ENCODE data around the gene DAO. TPM values are rescaled to one million over a fixed set of nuclear protein-coding genes. Genes with fewer than 3 reads are reported as not detected.

The DAO gene
- total RNA-seq, 1 experiment from 2014 or later, result not detected

DNA sequence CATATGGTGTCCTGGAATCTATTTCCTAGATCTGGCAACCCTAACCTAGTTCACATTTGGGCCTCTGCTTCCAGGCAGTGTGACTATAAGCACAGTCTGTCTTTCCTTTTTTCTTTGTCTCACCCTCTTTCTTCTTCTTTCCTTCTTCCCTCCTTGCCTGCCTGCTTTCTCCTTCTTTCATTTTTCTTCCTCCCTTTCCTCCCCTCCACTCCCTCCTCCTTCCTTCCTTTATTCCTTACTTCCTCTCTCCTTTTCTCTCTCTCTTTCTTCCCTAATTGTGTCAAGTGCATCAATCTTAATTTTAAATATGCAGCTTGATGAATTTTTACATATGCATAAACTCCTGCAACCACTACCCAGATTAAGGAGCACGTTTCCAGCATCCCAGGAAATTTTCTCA, 4.6 kb upstream of the DAO start:
- TF ChIP-seq, protein P1, sequence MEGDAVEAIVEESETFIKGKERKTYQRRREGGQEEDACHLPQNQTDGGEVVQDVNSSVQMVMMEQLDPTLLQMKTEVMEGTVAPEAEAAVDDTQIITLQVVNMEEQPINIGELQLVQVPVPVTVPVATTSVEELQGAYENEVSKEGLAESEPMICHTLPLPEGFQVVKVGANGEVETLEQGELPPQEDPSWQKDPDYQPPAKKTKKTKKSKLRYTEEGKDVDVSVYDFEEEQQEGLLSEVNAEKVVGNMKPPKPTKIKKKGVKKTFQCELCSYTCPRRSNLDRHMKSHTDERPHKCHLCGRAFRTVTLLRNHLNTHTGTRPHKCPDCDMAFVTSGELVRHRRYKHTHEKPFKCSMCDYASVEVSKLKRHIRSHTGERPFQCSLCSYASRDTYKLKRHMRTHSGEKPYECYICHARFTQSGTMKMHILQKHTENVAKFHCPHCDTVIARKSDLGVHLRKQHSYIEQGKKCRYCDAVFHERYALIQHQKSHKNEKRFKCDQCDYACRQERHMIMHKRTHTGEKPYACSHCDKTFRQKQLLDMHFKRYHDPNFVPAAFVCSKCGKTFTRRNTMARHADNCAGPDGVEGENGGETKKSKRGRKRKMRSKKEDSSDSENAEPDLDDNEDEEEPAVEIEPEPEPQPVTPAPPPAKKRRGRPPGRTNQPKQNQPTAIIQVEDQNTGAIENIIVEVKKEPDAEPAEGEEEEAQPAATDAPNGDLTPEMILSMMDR (conservative IDR thresholded peaks at IDR 0.05; ENCODE audit: low read depth, low read length), result no peak
- no peak for TF ChIP-seq EZH2 (IDR thresholded peaks at IDR 0.05; ENCODE audit: borderline replicate concordance, low read depth, low read length, poor library complexity, severe bottlenecking)
- H3K4me3 ChIP-seq (ENCODE audit: low read depth, low read length, poor library complexity, severe bottlenecking), result no peak overlapping the region
- no peaks in the 10 kb centered on the region for H3K9me3 ChIP-seq (ENCODE audit: low read depth, low read length, poor library complexity, severe bottlenecking)
- intact Hi-C loops (cut with micrococcal nuclease; ENCODE audit: unreplicated experiment), result no loop called here
- POLR2A ChIA-PET (ENCODE audit: low non-redundant PET), result no interaction called here
- no peaks in the 10 kb centered on the region for H3K36me3 ChIP-seq (ENCODE audit: insufficient read depth, low read length, poor library complexity, severe bottlenecking)
- CTCF ChIA-PET, result no interaction called here
- no peak for DNase-seq (ENCODE audit: low spot score)
- no peak overlapping the region for H3K27ac ChIP-seq (ENCODE audit: low read depth, low read length, poor library complexity, severe bottlenecking)
- H3K4me1 ChIP-seq (ENCODE audit: insufficient read depth, low read length, poor library complexity, severe bottlenecking), result no peaks in the 10 kb centered on the region
- no peaks in the 10 kb centered on the region for H3K27me3 ChIP-seq (replicated peaks; ENCODE audit: insufficient read depth, low read depth, low read length, poor library complexity)
- BruUV-seq (replicated peaks), result no TSS peak

DNA sequence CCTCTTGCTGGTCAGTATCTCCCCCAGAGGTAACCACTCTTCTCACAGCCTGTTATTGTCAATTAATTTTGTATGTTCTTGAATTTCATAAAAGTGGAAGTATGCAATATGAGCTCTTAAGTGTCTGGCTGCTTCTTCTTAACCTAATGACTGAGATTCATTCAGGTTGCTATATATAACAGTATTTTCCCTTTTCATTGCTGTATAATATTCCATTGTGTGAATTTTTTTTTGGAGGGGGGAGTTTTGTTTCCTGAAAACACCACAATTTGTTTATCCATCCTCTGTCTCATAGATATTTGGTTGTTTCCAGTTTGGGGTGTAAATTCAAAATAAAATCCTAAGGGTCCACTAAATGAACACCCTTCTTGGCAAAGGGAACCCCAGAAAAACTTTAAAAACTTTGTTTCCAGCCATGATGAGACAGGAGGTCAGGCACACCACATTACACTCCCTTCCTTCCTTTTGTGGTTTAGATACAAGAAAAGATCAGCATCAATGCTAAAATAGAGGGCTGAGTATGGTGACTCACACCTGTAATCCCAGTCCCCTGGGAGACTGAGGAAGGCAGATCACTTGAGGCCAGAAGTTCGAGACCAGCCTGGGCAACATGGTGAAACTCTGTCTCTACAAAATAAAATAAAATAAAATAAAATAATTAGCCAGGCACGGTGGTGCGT, 4.1 kb upstream of the DAO start:
- Histone ChIP-seq H3K27me3 (replicated peaks; ENCODE audit: insufficient read depth, low read depth, low read length, poor library complexity) (no peaks in the 10 kb centered on the region), H3K27ac (ENCODE audit: low read depth, low read length, poor library complexity, severe bottlenecking) (no peak overlapping the region), H3K36me3 (ENCODE audit: insufficient read depth, low read length, poor library complexity, severe bottlenecking) (no peaks in the 10 kb centered on the region), H3K4me1 (ENCODE audit: insufficient read depth, low read length, poor library complexity, severe bottlenecking) (no peaks in the 10 kb centered on the region), H3K4me3 (ENCODE audit: low read depth, low read length, poor library complexity, severe bottlenecking) (no peak overlapping the region), H3K9me3 (ENCODE audit: low read depth, low read length, poor library complexity, severe bottlenecking) (no peaks in the 10 kb centered on the region)
- POLR2A ChIA-PET (ENCODE audit: low non-redundant PET), result no interaction called here
- TF ChIP-seq, protein P1 (conservative IDR thresholded peaks at IDR 0.05; ENCODE audit: low read depth, low read length), result no peak
- TF ChIP-seq EZH2 (IDR thresholded peaks at IDR 0.05; ENCODE audit: borderline replicate concordance, low read depth, low read length, poor library complexity, severe bottlenecking), result no peak
- CTCF ChIA-PET, result no interaction called here
- BruUV-seq (replicated peaks), result no TSS peak
- no peak for DNase-seq (ENCODE audit: low spot score)
- intact Hi-C loops (cut with micrococcal nuclease; ENCODE audit: unreplicated experiment), result no loop called here

DNA sequence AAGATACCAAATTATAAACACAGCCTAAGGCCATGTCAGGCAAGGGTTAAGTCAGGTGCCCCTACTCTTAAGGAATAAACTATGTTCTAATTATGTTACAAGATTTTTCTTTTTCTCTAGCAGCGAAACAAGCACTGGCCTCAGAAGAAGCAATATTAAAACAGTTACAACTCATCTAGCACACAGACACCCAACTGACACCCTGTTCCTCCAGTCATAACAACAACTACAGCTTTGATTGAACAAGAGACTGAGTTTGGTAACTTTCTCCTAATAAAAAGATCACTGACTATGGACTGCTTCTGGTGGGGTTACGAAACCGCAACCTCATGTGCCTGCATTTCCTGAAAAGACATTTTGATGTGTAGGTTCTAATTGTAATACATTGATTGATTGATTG, 3.3 kb upstream of the DAO start:
- BruUV-seq (replicated peaks), result no TSS peak
- no peaks in the 10 kb centered on the region for H3K36me3 ChIP-seq (ENCODE audit: insufficient read depth, low read length, poor library complexity, severe bottlenecking)
- CTCF ChIA-PET, result no interaction called here
- H3K4me1 ChIP-seq (ENCODE audit: insufficient read depth, low read length, poor library complexity, severe bottlenecking), result no peaks in the 10 kb centered on the region
- intact Hi-C loops (cut with micrococcal nuclease; ENCODE audit: unreplicated experiment), result no loop called here
- H3K4me3 ChIP-seq (ENCODE audit: low read depth, low read length, poor library complexity, severe bottlenecking), result no peak overlapping the region
- H3K27ac ChIP-seq (ENCODE audit: low read depth, low read length, poor library complexity, severe bottlenecking), result no peak overlapping the region
- POLR2A ChIA-PET (ENCODE audit: low non-redundant PET), result no interaction called here
- DNase-seq (ENCODE audit: low spot score), result no peak
- TF ChIP-seq EZH2 (IDR thresholded peaks at IDR 0.05; ENCODE audit: borderline replicate concordance, low read depth, low read length, poor library complexity, severe bottlenecking), result no peak
- TF ChIP-seq, protein P1 (conservative IDR thresholded peaks at IDR 0.05; ENCODE audit: low read depth, low read length), result no peak
- H3K27me3 ChIP-seq (replicated peaks; ENCODE audit: insufficient read depth, low read depth, low read length, poor library complexity), result no peaks in the 10 kb centered on the region
- no peaks in the 10 kb centered on the region for H3K9me3 ChIP-seq (ENCODE audit: low read depth, low read length, poor library complexity, severe bottlenecking)
